Stimulated activated CD8-positive, alpha-beta memory T cell treated with anti-CD3 and anti-CD28 coated beads, Interleukin-7, amount 100 ng/mL, for 48 hours (primary cell): ENCODE results near the gene AMZ1.
"Not testable (repeated sequence)": the region's sequence is repeated elsewhere in the genome, so short reads cannot be mapped to it uniquely, and the experiment has no call there.

Experiments used
- DNase-seq, 2 donors: peaks; one replicate each; pipeline ENCODE4 v3.0.0-alpha.2; 2020; ENCODE audit warnings: low read depth in 1 of 2; ENCODE audit errors: extremely low read depth in 1 of 2

Gene AMZ1

DNA sequence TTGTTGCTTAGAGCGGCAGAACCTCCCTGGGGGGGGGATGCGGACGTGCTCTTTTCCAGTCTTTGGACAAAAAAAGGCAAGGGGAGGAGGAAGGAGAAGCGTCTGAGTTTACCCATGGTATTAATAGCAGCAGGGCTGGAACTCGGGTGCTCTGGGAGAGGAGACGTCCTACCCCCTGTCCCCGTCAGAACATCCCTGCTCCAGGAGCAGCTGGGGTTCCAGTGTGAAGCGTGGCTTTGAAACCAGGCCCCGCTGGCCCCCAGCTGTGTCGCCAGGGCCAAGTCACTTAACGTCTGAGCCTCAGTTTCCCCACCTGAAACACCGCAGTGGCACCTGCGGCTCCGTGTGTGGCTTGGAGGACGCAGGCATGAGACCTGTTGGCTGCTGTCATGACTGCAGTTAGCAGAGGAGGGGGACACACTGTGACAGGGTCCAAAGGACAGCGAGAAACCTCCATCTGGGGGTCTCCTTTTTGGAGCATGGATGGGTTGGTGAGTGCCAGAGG is 1.4 kb downstream of the AMZ1 start:
- no peak for DNase-seq

DNA sequence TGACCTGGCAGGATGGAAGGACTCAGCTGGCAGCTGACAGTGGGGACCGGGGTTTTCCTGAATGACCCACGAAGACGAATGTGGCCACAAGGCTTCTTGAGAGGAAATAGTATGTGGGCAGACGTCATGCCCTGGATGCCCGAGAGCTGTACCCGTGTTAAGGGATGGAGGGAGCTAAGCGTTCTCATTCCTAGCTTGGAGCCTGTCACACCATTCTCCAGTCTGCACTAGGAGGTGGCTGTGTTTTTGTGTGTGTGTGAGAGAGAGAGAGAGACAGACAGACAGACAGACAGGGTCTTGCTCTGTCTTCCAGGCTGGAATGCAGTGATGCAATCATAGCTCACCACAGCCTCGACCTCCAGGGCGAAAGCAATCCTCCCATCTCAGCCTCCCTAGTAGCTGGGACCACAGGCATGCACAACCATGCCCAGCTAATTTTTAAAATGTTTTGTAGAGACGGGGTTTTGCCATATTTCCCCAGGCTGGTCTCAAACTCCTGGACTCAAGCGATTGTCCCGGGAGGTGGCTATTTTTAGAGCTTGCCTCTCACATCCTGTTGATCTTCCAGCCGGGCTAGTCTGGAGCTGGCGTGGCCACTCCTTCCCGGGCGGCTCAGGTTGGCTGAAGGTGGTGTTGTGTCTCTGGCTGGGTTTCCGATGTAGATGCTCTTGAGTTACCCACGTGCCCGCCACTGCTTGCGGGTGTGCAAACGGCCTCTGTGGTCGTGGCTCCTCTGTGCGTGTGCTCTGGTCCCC is 2.1 kb downstream of the AMZ1 start:
- DNase-seq = no peak

DNA sequence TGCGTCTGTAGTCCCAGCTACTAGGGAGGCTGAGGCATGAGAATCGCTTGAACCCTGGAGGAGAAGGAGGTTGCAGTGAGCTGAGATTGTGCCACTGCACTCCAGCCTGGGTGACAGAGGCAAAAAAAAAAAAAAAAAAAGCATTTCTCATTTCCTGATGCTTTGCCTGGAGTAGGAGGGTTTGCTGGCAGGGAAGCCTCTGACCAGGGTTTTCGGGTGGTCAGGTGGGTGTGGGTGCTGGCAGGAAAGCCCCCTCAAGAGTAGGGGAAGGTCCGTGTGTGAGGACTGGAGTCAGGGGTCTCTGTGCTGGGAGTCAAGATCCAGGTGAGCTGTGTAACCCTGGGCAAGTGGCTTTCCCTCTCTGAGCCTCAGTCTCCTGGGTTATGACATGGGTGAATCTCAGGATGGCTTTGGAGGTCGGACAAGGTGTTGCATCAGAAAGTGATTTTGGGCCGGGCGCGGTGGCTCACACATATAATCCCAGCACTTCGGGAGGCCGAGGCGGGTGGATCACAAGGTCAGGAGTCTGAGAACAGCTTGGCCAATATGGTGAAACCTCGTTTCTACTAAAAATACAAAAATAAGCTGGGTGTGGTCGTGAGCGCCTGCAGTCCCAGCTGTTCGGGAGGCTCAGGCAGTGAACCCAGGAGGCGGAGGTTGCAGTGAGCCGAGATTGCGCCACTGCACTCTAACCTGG is 3.2 kb downstream of the AMZ1 start:
- no peak for DNase-seq

DNA sequence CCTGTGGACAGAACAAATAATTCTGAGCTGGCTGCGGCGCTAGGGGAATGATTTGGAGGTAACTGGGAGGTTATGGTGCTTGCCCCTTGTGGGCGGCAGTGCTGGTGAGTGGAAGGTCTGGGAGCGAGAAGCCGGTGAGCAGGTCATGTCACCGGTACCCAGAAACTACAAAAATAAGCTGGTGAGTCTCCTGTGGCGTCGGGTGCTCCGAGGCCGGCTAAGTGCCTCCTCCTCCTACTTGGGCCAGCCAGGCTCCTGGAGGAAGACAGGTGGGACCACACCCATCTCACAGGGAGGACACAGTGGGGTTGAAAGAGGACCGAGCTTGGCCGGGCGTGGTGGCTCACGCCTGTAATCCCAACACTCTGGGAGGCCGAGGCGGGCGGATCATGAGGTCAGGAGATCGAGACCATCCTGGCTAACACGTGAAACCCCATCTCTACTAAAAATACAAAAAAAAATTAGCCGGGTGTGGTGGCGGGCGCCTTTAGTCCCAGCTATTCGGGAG is 4.0 kb downstream of the AMZ1 start:
- DNase-seq = not testable (repeated sequence)

DNA sequence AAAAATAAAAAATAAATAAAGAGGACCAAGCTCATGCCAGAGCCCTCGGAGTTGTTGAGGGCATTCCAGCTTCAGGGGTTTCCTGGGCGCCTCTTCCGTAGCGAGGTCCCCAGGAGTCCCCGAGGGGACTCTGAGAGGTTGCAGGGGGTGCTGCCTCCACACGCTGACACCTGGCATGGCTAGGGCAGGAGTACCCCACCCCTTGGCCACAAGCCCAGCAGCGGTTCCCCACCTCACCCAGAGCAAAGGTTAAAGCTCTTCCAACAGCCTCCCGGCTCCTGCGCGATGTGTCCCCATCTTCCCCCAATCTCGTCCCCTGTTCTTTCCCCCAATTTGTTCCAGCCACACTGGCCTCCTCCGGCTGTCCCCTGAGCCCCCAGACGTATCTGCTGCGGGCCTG is 4.5 kb downstream of the AMZ1 start:
- no peak for DNase-seq

DNA sequence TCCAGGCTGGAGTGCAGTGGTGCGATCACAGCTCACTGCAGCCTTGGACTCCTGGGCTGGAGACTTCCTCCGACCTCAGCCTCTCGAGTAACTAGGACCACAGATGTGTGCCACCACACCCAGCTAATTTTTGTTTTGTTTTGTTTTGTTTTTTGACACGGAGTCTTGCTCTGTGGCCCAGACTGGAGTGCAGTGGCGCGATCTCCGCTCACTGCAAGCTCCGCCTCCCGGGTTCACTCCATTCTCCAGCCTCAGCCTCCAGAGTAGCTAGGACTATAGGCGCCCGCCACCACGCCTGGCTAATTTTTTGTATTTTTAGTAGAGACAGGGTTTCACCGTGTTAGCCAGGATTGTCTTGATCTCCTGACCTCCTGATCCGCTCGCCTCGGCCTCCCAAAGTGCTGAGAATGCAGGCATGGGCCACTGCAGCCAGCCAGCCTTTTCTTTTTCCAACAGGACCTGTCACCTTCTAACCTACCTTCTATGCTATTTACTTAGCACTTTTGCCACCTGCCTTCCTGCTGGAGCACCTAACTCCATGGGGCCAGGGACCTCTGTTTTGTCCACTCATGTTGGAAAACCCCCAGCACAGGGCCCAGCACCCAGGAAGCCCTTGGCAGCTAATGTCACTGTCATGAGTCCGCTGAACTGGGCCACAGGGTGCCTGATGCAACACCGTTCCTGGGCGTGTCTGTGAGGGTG is 5.6 kb downstream of the AMZ1 start:
- not testable (repeated sequence) for DNase-seq

DNA sequence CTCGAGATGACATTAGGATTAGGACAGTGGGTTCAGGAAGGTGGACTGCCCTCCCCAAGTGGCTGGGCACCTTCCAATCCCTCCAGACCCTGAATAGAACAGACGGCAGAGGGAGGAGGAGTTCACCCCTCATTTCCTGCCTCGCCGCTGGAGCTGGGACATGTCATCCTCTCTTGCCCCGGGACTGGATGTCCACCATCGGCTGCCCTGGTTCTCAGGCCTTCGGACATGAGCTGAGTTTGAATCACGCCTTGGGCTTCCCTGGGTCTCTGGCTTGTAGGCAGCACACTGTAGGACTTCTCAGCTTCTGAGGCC is 6.1 kb downstream of the AMZ1 start:
- not testable (repeated sequence) for DNase-seq

DNA sequence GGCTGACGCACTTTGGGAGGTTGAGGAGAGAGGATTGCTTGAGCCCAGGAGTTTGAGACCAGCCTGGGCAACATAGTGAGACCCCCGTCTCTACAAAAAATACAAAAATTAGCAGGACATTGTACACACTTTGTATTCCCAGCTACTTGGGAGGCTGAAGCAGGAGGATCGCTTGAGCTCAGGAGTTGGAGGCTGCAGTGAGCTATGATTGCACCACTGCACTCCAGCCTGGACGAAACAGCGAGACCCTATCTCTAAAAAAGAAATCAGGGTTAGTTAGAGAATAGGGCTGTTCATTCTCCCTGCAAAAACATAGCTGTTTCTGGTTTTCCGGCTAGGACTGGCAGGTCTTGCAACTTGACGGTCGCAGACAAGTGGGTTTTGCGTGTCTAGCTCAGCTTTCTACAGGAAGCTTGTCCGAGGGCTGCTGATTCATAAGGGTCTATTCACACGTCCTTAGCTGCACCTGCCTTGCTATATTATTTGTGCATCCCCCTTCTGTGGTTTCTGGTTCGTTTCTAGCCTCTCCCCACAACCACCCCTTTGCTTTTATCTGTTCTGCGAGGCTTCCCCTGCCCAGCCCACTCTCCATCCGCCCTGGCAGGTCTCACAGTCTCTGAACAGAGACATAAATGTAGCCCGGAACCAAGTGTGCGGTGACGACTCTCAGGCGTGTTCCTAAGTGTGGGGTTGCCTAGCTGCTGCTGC is 10.7 kb downstream of the AMZ1 start:
- peak; percentile 71 to 72 for DNase-seq

DNA sequence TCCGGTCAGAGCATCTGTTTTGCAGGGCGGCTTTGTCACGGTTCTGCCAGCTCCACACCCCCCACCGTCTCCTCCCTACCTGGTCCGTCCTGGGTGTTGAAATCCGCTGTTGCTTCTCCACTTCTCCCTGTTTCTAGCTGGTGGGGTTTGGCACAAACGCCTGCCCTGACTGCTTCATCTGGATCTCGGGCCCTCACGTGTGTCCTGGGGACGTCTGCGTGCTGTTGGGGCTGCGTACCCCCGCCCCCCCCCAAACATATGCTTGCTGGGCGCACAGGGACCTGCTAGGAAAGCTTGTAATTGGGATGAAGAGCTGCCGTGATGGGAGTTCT is 11.3 kb downstream of the AMZ1 start:
- no peak for DNase-seq

DNA sequence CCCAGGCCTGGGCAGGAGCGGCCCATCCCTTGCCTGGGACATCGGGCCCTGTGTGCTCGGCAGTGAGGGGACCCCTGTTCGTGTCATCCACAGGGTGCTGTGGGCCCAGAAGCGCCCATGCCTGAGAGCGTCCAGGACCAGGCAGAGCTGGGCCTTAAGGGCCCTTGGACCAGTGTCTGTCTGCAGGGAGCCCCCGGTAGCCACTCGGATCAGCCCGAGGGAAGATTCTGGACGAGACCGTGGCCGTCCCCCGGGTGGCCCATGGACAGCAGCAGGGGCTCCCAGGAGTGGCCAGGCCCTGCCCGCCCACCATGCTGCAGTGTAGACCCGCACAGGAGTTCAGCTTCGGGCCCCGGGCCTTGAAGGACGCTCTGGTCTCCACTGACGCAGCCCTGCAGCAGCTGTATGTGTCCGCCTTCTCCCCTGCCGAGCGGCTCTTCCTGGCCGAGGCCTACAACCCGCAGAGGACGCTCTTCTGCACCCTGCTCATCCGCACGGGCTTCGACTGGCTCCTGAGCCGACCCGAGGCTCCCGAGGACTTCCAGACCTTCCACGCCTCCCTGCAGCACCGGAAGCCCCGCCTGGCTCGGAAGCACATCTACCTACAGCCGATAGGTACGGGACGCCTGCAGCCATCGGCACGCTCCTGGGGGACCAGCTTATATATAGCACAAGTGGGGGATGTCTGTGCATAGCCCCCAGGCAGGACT is 12.3 kb downstream of the AMZ1 start:
- no peak for DNase-seq

DNA sequence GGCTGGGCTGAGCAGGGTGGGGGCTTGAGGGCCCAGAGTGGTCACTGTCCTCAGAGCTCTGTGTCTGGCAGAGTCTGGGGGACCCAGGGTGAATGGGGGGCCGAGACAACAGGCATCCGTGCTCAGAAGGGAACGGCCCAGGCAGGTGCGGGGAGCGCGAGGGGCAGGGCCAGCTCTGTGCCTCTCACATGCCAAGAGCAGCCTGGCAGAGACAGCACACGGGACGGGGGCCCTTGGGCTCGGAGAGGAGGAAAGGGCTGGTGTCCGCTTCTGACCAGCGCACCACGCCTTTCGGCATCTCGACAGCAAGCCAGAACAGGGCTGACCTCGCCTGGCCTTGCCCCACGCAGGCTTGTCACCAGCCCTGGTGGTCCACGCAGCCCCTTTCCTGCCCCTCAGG is 13.4 kb downstream of the AMZ1 start:
- DNase-seq = no peak

DNA sequence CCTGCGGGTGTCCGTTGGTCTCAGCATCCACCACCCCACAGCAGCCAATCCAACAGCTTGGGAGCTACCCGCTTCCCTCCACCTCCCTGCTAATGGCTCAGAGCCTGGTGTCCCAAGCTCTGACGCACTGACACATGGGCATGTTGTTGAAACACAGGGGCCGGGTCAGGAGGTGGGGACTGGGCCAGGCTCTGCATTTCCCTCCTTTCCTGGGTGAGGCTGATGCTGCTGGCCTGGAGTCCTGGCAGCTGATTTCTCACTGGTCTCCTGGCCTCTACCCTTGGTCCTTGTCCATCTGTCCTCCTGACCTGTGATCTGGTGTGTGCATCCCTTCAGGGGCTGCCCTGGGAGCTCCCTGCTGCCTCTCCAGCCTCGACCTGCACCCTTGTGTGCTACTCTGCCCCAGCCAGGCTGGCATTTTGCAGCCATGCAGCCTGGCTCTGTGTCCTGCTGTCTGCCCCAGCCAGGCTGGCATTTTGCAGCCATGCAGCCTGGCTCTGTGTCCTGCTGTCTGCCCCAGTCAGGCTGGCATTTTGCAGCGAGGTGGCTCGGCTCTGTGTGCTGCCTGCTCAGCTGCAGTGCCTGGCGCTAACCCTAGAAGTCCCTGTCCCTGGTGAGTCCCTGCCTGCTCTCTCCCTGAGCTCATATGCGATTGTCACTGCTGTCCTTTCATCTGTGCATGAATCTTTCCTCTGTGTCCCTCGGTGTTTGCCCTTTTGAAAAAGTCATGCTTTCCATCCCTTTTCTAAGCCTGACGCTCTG is 14.0 kb downstream of the AMZ1 start:
- DNase-seq = no peak

DNA sequence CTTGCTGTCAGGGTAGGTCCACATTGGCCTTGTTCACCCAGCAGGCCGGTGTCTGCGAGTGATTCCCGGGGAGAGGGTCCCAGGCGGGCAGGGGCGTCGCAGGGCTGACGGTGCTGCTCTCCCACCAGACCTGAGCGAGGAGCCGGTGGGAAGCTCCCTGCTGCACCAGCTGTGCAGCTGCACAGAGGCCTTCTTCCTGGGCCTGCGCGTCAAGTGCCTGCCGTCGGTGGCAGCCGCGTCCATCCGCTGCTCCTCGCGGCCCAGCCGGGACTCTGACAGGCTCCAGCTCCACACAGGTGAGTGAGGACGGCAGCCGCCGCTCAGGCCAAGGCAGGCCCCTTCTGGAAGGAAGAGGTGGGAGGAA is 14.6 kb downstream of the AMZ1 start:
- DNase-seq = no peak

DNA sequence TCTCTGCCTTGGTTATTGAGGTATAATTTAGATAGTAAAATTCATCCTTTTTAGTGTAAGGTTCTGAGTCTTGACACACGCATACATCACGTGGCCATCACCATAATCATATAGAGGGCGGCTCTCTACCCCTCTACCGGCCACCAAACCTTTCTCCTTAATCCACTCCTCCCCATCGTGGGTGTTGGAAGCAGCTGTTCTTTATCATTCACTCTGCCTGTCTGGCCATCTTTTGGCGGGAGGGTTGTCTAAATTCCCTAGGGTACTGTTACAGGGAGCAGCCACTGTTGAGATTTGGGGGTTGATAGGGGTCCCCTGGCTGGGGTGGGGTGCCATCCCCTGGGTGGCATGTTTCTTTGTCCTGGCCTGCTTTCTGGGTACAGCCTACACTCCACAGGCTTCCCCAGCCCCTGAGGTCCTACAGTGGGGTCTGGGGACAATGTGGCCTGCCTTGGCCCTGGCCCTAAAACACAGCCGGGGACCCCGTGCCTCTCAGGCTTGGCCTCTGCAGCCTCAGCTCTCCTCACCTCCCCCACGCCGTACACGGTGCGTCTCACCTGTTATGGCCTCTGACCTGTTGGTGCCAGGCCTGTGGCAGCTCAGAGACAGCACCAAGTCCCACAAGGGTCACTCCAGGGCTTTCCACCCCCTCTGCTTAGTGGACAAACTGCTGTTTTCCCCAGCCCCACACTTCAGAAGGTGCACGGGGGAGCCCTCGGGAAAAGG is 17.5 kb downstream of the AMZ1 start:
- DNase-seq = no peak

DNA sequence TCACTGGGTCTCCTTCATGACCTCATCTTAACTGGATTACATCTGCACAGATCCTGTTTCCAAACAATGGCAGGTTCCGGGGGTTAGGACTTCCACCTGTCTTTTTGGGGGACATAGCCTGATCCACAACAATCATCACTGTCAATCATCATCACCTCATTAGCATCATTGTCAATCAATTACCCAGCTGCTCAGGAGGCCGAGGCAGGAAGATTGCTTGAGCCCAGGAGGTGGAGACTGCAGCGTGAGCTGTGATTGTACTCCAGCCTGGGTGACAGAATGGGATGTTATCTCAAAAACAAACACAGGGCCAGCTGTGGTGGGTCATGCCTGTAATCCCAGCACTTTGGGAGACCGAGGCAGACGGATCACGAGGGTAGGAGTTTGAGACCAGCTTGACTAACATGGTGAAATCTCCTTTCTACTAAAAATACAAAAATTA is 18.7 kb downstream of the AMZ1 start:
- no peak for DNase-seq

DNA sequence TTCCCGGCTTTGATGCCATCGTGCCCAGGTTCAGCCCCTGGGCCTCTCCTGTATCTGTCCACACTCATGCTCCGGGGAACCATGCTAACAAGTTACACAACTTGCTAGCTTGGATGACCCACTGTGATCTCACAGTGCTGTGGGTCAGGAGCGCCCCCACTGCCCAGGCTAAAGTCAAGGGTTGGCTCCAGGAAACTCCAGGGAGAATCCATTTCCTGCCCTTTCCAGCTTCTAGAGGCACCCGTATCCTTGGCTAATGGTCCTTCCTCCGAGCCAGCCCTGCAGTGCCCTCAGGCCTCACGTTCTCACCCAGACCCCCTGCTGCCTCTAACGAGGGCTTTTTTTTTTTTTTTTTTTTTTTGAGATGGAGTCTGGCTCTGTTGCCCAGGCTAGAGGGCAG is 19.5 kb downstream of the AMZ1 start:
- DNase-seq = no peak

DNA sequence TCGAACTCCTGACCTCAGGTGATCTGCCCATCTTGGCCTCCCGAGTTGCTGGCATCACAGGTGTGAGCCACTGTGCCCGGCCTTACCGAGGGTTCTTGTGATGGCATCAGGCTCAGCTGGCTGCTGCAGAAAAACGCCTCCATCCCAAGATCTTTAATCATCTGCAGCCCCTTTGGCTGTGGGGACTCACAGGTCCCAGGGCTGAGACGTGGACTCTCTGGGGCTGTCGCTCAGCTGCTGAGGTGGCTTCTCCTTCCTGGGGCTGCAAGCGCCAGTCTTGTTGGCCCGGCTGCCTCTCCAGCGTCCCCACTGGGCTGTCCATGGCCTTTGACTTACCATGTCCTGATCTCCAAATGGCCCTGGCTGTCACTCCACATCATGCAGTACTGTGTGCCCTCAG is 20.0 kb downstream of the AMZ1 start:
- DNase-seq = no peak

DNA sequence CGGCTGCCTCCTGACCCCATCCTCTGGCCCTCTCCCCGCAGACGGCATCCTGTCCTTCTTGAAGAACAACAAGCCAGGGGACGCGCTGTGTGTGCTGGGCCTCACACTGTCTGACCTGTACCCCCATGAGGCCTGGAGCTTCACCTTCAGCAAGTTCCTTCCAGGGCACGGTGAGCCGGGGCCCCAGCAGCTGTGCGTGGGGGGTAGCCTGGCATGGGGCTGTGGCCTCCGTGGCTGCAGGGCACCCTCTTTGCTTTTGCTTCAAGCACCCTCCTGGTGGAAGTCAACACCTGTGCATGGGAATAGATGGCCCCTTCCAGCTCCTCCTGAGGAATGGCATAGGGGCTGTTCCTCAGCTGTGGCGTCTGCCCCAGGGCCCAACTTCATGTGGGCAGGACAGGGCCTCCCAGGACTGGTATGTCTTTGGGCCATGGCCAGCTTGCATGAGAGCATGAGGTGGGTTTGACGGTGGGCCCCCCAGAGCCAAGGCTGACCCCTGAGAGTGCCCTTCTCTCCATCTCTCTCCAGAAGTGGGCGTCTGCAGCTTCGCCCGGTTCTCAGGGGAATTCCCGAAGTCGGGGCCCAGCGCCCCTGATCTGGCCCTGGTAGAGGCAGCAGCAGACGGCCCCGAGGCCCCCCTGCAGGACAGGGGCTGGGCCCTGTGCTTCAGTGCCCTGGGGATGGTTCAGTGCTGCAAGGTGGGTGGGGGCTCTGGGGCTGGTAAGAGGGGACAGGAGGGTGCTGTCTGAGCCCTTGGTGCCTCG is 20.7 kb downstream of the AMZ1 start:
- no peak for DNase-seq
